Trophoblast cell (in vitro differentiated cells and primary cell): Measurements from ENCODE around the gene SDC3.
"Not testable (repeated sequence)": the region's sequence is repeated elsewhere in the genome, so short reads cannot be mapped to it uniquely, and the experiment has no call there.

Source experiments
- DNase-seq, 2 donors: peaks; one replicate each; pipeline ENCODE4 v3.0.0-alpha.2; 2016
- H2AFZ ChIP-seq: 2 replicates; pipeline ENCODE4 v1.6.1; 2013; ENCODE audit warnings: low read length, moderate library complexity, mild to moderate bottlenecking; ENCODE audit not compliant: insufficient read depth, poor library complexity
- H2AK5ac ChIP-seq: 2 replicates; pipeline ENCODE4 v1.6.1; 2013; ENCODE audit warnings: mild to moderate bottlenecking, low read length
- H2BK120ac ChIP-seq: 2 replicates; pipeline ENCODE4 v1.6.1; 2013; ENCODE audit warnings: low read length, mild to moderate bottlenecking, moderate library complexity; ENCODE audit not compliant: insufficient read depth, poor library complexity
- H2BK12ac ChIP-seq: 2 replicates; pipeline ENCODE4 v1.6.1; 2013; ENCODE audit warnings: mild to moderate bottlenecking, low read length, moderate library complexity
- H2BK5ac ChIP-seq: 2 replicates; pipeline ENCODE4 v1.6.1; 2013; ENCODE audit warnings: low read length, low read depth, moderate library complexity, mild to moderate bottlenecking; ENCODE audit not compliant: poor library complexity
- H3K14ac ChIP-seq: 2 replicates; pipeline ENCODE4 v1.6.1; 2013; ENCODE audit warnings: mild to moderate bottlenecking, low read length
- H3K18ac ChIP-seq: 2 replicates; pipeline ENCODE4 v1.6.1; 2013; ENCODE audit warnings: mild to moderate bottlenecking, low read length
- H3K23ac ChIP-seq: 2 replicates; pipeline ENCODE4 v1.6.1; 2013; ENCODE audit warnings: low read length
- H3K27ac ChIP-seq: 2 replicates; pipeline ENCODE4 v1.5.1; 2013; ENCODE audit warnings: low read depth, mild to moderate bottlenecking, inconsistent platforms, low read length, moderate library complexity
- H3K27me3 ChIP-seq: 2 replicates; pipeline ENCODE4 v1.6.1; 2013; ENCODE audit warnings: inconsistent platforms, mild to moderate bottlenecking, low read length, moderate library complexity; ENCODE audit not compliant: insufficient read depth
- H3K36me3 ChIP-seq, 2 experiments: 1 replicate in 1 of 2; 2 replicates in 1 of 2; pipeline ENCODE4 v1.6.1; 2013; ENCODE audit warnings: low read length in 2 of 2, mild to moderate bottlenecking in 2 of 2, moderate library complexity in 1 of 2; ENCODE audit not compliant: insufficient read depth in 2 of 2, control insufficient read depth in 1 of 2
- H3K4ac ChIP-seq: 2 replicates; pipeline ENCODE4 v1.6.1; 2013; ENCODE audit warnings: low read depth, mild to moderate bottlenecking, low read length, moderate library complexity
- H3K4me1 ChIP-seq, 2 experiments: 1 replicate in 1 of 2; 2 replicates in 1 of 2; pipeline ENCODE4 v1.6.1; 2013; ENCODE audit warnings: low read length in 2 of 2, mild to moderate bottlenecking in 2 of 2, moderate library complexity in 1 of 2; ENCODE audit not compliant: insufficient read depth in 2 of 2, control insufficient read depth in 1 of 2
- H3K4me2 ChIP-seq: 2 replicates; pipeline ENCODE4 v1.6.1; 2013; ENCODE audit warnings: inconsistent platforms, mild to moderate bottlenecking, low read length, moderate library complexity
- H3K4me3 ChIP-seq: 2 replicates; pipeline ENCODE4 v1.5.1; 2013; ENCODE audit warnings: mild to moderate bottlenecking, low read depth, low read length, inconsistent platforms
- H3K79me1 ChIP-seq: one replicate; pipeline ENCODE4 v1.6.1; 2013; ENCODE audit warnings: low read length
- H3K79me2 ChIP-seq: 2 replicates; pipeline ENCODE4 v1.6.1; 2013; ENCODE audit warnings: low read length, mild to moderate bottlenecking; ENCODE audit not compliant: control insufficient read depth, insufficient read depth, poor library complexity
- H3K9ac ChIP-seq: 2 replicates; pipeline ENCODE4 v1.6.1; 2013; ENCODE audit warnings: mild to moderate bottlenecking, low read length
- H3K9me3 ChIP-seq: 2 replicates; pipeline ENCODE4 v1.6.1; 2013; ENCODE audit warnings: low read depth, mild to moderate bottlenecking, control low read depth, inconsistent platforms, low read length; ENCODE audit not compliant: insufficient read depth
- H4K12ac ChIP-seq: 2 replicates; pipeline ENCODE4 v1.6.1; 2013; ENCODE audit warnings: low read depth, mild to moderate bottlenecking, low read length, moderate library complexity
- H4K8ac ChIP-seq: 2 replicates; pipeline ENCODE4 v1.6.1; 2013; ENCODE audit warnings: low read depth, mild to moderate bottlenecking, low read length, moderate library complexity
- H4K91ac ChIP-seq: one replicate; pipeline ENCODE4 v1.6.1; 2013; ENCODE audit warnings: low read depth, mild to moderate bottlenecking, low read length, moderate library complexity
- whole genome bisulfite sequencing: extraction: QIAGEN DNeasy Blood & Tissue Kit; methylation state at CpG from one replicate; pipeline ENCODE4 v1.1.7; 2013; ENCODE audit warnings: missing lambda C conversion rate; ENCODE audit not compliant: insufficient read length, insufficient coverage; ENCODE audit errors: extremely low coverage; 5-methylcytosine and 5-hydroxymethylcytosine counted together

The SDC3 gene

GRCh38 chr1:30940541-30940940, 32.0 kb upstream of the SDC3 start:
- Histone ChIP-seq H3K27me3 (no peaks in the 10 kb centered on the region), H3K36me3 (peaks cover 36 to 56% of the 10 kb centered on the region in 2 experiments), H3K4ac (no peak overlapping the region), H3K4me3 (no peak overlapping the region), H3K9ac (no peak overlapping the region), H3K14ac (no peak overlapping the region), H3K27ac (no peak overlapping the region), H3K4me2 (no peak overlapping the region), H3K79me2 (peaks cover 2% of the 10 kb centered on the region), H2AK5ac (no peak overlapping the region), H3K23ac (no peak overlapping the region), H4K12ac (no peak overlapping the region), H3K79me1 (no peaks in the 10 kb centered on the region), H4K91ac (no peak overlapping the region), H3K18ac (no peak overlapping the region), H2AFZ (no peak overlapping the region), H3K4me1 (peaks cover 0 to 3% of the 10 kb centered on the region in 2 experiments), H2BK12ac (no peak overlapping the region), H3K9me3 (peaks cover 2% of the 10 kb centered on the region), H2BK120ac (no peak overlapping the region), H4K8ac (no peak overlapping the region), H2BK5ac (no peak overlapping the region)
- no peak for DNase-seq

DNA sequence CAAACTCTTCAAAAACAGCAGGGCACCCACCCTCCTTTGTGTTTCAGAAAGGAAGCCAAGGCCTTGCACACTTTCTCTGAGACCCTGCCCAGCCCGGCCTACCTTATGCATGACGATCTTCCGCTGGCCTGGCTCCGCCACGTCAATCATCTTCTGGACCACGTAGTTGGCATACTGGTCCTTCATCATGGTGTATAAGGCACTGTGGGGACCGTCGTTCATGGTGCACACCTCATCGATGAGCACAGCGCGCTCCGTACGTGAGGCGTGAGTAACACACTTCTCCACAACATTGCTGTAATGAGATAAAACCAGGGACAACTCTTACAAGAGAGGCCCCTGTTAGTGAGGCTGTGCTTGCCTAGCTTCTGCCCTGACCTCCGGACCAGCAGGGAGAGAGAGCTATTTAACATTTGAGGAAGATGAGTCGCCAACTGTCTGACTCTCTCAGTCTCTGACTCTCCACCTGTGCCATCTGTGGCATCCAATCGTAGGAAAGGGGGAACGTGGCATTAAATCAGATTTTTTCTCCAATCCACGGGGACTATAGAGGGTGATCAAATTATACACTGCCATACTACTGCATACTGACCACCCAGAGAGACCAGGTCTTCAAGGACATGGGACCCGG, 28.1 kb upstream of the SDC3 start:
- no peak overlapping the region for H3K14ac ChIP-seq
- no peak overlapping the region for H3K4ac ChIP-seq
- H2BK5ac ChIP-seq = no peak overlapping the region
- H3K4me1 ChIP-seq = peaks cover 16 to 24% of the 10 kb centered on the region in 2 experiments
- no peak overlapping the region for H4K8ac ChIP-seq
- H4K91ac ChIP-seq = no peak overlapping the region
- peaks cover 37 to 55% of the 10 kb centered on the region in 2 experiments for H3K36me3 ChIP-seq
- H3K27me3 ChIP-seq = no peaks in the 10 kb centered on the region
- H3K27ac ChIP-seq = no peak overlapping the region
- no peak overlapping the region for H2AK5ac ChIP-seq
- WGBS = no CpG with 5 or more reads among the region's 20 CpGs
- H3K9me3 ChIP-seq = peaks cover 2% of the 10 kb centered on the region
- no peak overlapping the region for H3K4me2 ChIP-seq
- H3K23ac ChIP-seq = no peak overlapping the region
- H2BK120ac ChIP-seq = no peak overlapping the region
- H3K9ac ChIP-seq = no peak overlapping the region
- H4K12ac ChIP-seq = no peak overlapping the region
- DNase-seq = no peak
- H3K4me3 ChIP-seq = no peak overlapping the region
- H2AFZ ChIP-seq = no peak overlapping the region
- H2BK12ac ChIP-seq = no peak overlapping the region
- H3K18ac ChIP-seq = no peak overlapping the region
- peaks cover 5% of the 10 kb centered on the region for H3K79me1 ChIP-seq
- no peaks in the 10 kb centered on the region for H3K79me2 ChIP-seq

GRCh38 chr1:30935758-30936157, 27.2 kb upstream of the SDC3 start:
- H3K4me3 ChIP-seq, H4K91ac ChIP-seq, H3K27me3 ChIP-seq, H2AK5ac ChIP-seq, H3K23ac ChIP-seq, H3K9ac ChIP-seq, H3K9me3 ChIP-seq, H2BK12ac ChIP-seq, H3K14ac ChIP-seq, DNase-seq, H3K4me2 ChIP-seq, H3K27ac ChIP-seq, H2AFZ ChIP-seq, H4K8ac ChIP-seq, H3K4ac ChIP-seq, H3K79me2 ChIP-seq, H2BK5ac ChIP-seq, H2BK120ac ChIP-seq, H3K79me1 ChIP-seq, H3K18ac ChIP-seq, H4K12ac ChIP-seq: not testable (repeated sequence)
- WGBS = no CpG with 5 or more reads among the region's 4 CpGs
- Histone ChIP-seq H3K4me1 (peaks cover 16 to 24% of the 10 kb centered on the region in 2 experiments), H3K36me3 (peaks cover 40 to 57% of the 10 kb centered on the region in 2 experiments)

DNA sequence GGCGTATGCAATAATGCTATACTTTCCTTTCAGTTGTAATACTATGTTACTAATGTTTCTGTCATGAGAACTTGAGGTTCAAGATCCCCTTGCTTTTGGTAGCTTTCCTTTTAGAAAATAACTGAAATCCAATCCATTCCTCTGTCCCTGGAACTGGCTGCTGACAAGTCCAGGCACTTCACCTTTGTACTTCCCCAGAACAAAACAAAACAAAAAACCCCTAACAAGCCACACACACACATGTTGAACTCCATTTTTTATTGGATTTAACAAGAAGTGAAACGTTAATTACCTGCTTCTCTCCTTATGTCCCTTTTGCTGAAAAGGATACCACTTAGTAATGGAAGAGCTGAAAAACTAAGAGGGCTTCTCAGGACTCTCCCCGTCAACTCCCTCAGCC, 26.1 kb upstream of the SDC3 start:
- no CpG with 5 or more reads among the region's 3 CpGs for WGBS
- Histone ChIP-seq H4K12ac (peak overlapping the region; percentile 71), H3K4ac (peak overlapping the region; percentile 25), H3K9ac (no peak overlapping the region), H3K18ac (peak overlapping the region; percentile 69), H2BK5ac (peak overlapping the region; percentile 50), H3K9me3 (peaks cover 2% of the 10 kb centered on the region), H2AFZ (no peak overlapping the region), H3K4me1 (peaks cover 16 to 24% of the 10 kb centered on the region in 2 experiments), H3K79me1 (peaks cover 5% of the 10 kb centered on the region), H3K36me3 (peaks cover 40 to 55% of the 10 kb centered on the region in 2 experiments), H4K8ac (peak overlapping the region; percentile 54), H3K4me2 (no peak overlapping the region), H4K91ac (peak overlapping the region; percentile 81), H3K4me3 (no peak overlapping the region), H3K23ac (no peak overlapping the region), H3K79me2 (no peaks in the 10 kb centered on the region), H3K14ac (peak overlapping the region; percentile 31), H3K27ac (peak overlapping the region; percentile 86), H2BK120ac (peak overlapping the region; percentile 28), H2AK5ac (no peak overlapping the region), H3K27me3 (no peaks in the 10 kb centered on the region), H2BK12ac (no peak overlapping the region)
- no peak for DNase-seq
